ENCODE results near the gene PROSER2.

Gene PROSER2

GRCh38 chr10:11835061-11835460 lies 11.9 kb downstream of the PROSER2 start:
- TF ChIP-seq CTCF (conservative IDR thresholded peaks at IDR 0.05; ENCODE audit: low read depth, low read length): no peak
- Histone ChIP-seq H3K4me1 (ENCODE audit: low read depth, poor library complexity, severe bottlenecking) (no peaks in the 10 kb centered on the region), H3K4me2 (no peak overlapping the region), H3K4me3 (IDR thresholded peaks at IDR 0.05; ENCODE audit: insufficient read depth, low read depth, low read length) (no peak overlapping the region), H3K9ac (no peak overlapping the region), H2AFZ (ENCODE audit: low read depth) (no peak overlapping the region), H3K79me2 (ENCODE audit: insufficient read depth, low read depth) (no peaks in the 10 kb centered on the region), H3K27me3 (ENCODE audit: insufficient read depth, low read depth) (no peaks in the 10 kb centered on the region), H3K36me3 (ENCODE audit: insufficient read depth) (no peaks in the 10 kb centered on the region), H4K20me1 (ENCODE audit: insufficient read depth) (no peaks in the 10 kb centered on the region), H3K27ac (no peak overlapping the region)

GRCh38 chr10:11835704-11836103 lies 12.5 kb downstream of the PROSER2 start:
- H3K4me1 ChIP-seq (ENCODE audit: low read depth, poor library complexity, severe bottlenecking): no peaks in the 10 kb centered on the region
- H3K27me3 ChIP-seq (ENCODE audit: insufficient read depth, low read depth): no peaks in the 10 kb centered on the region
- H4K20me1 ChIP-seq (ENCODE audit: insufficient read depth): no peaks in the 10 kb centered on the region
- no peaks in the 10 kb centered on the region for H3K79me2 ChIP-seq (ENCODE audit: insufficient read depth, low read depth)
- no peak overlapping the region for H3K9ac ChIP-seq
- H3K4me3 ChIP-seq (IDR thresholded peaks at IDR 0.05; ENCODE audit: insufficient read depth, low read depth, low read length): no peak overlapping the region
- no peak for TF ChIP-seq CTCF (conservative IDR thresholded peaks at IDR 0.05; ENCODE audit: low read depth, low read length)
- no peak overlapping the region for H3K4me2 ChIP-seq
- no peak overlapping the region for H3K27ac ChIP-seq
- no peak overlapping the region for H2AFZ ChIP-seq (ENCODE audit: low read depth)
- H3K36me3 ChIP-seq (ENCODE audit: insufficient read depth): no peaks in the 10 kb centered on the region

GRCh38 chr10:11837372-11838161 lies 14.4 kb downstream of the PROSER2 start:
- Histone ChIP-seq H3K4me1 (ENCODE audit: low read depth, poor library complexity, severe bottlenecking) (no peaks in the 10 kb centered on the region), H3K9ac (no peak overlapping the region), H3K4me3 (IDR thresholded peaks at IDR 0.05; ENCODE audit: insufficient read depth, low read depth, low read length) (no peak overlapping the region), H3K79me2 (ENCODE audit: insufficient read depth, low read depth) (no peaks in the 10 kb centered on the region), H3K36me3 (ENCODE audit: insufficient read depth) (no peaks in the 10 kb centered on the region), H3K4me2 (no peak overlapping the region), H4K20me1 (ENCODE audit: insufficient read depth) (no peaks in the 10 kb centered on the region), H3K27ac (no peak overlapping the region), H2AFZ (ENCODE audit: low read depth) (no peak overlapping the region), H3K27me3 (ENCODE audit: insufficient read depth, low read depth) (no peaks in the 10 kb centered on the region)
- no peak for TF ChIP-seq CTCF (conservative IDR thresholded peaks at IDR 0.05; ENCODE audit: low read depth, low read length)

GRCh38 chr10:11838298-11838852 lies 15.2 kb downstream of the PROSER2 start:
- TF ChIP-seq CTCF (conservative IDR thresholded peaks at IDR 0.05; ENCODE audit: low read depth, low read length): no peak
- H3K4me3 ChIP-seq (IDR thresholded peaks at IDR 0.05; ENCODE audit: insufficient read depth, low read depth, low read length): no peak overlapping the region
- no peaks in the 10 kb centered on the region for H4K20me1 ChIP-seq (ENCODE audit: insufficient read depth)
- no peaks in the 10 kb centered on the region for H3K4me1 ChIP-seq (ENCODE audit: low read depth, poor library complexity, severe bottlenecking)
- H3K79me2 ChIP-seq (ENCODE audit: insufficient read depth, low read depth): no peaks in the 10 kb centered on the region
- H3K9ac ChIP-seq: no peak overlapping the region
- no peak overlapping the region for H3K27ac ChIP-seq
- no peaks in the 10 kb centered on the region for H3K36me3 ChIP-seq (ENCODE audit: insufficient read depth)
- H3K27me3 ChIP-seq (ENCODE audit: insufficient read depth, low read depth): no peaks in the 10 kb centered on the region
- no peak overlapping the region for H3K4me2 ChIP-seq
- no peak overlapping the region for H2AFZ ChIP-seq (ENCODE audit: low read depth)

Data from KMS-11 (cell line).